Activated naive CD4-positive, alpha-beta T cell treated with anti-CD3 and anti-CD28 coated beads, Interleukin-2, amount 10 ng/mL, durations not matched to agents 7 days and 5 days (primary cell): ENCODE data around the gene GSTK1.
"Not testable (repeated sequence)": the region's sequence is repeated elsewhere in the genome, so short reads cannot be mapped to it uniquely, and the experiment has no call there.

Experiments
- CTCF ChIA-PET: fragments of 350-600 bp; sonication (Branson Sonifier 250); formaldehyde crosslinking; loops from one replicate; lab custom pipeline; 2021; ENCODE audit warnings: antibody characterized with exemption; lab: Charles Lee
- DNase-seq: peaks from one replicate; pipeline ENCODE4 v3.0.0-alpha.2; 2020
- H3K27ac Mint-ChIP-seq: one replicate; pipeline ENCODE4 v1.8.0; 2021; ENCODE audit warnings: mild to moderate bottlenecking, moderate library complexity, mixed read lengths
- H3K27me3 Mint-ChIP-seq: one replicate; pipeline ENCODE4 v1.8.0; 2021; ENCODE audit warnings: mild to moderate bottlenecking, mixed read lengths
- H3K36me3 Mint-ChIP-seq: one replicate; pipeline ENCODE4 v1.8.0; 2021; ENCODE audit warnings: mixed read lengths
- H3K4me1 Mint-ChIP-seq: one replicate; pipeline ENCODE4 v1.8.0; 2021; ENCODE audit warnings: mixed read lengths
- H3K4me3 Mint-ChIP-seq: one replicate; pipeline ENCODE4 v1.8.0; 2021; ENCODE audit warnings: mild to moderate bottlenecking, moderate library complexity, mixed read lengths
- H3K9me3 Mint-ChIP-seq: one replicate; pipeline ENCODE4 v1.8.0; 2021; ENCODE audit warnings: mixed read lengths

GSTK1 gene

DNA sequence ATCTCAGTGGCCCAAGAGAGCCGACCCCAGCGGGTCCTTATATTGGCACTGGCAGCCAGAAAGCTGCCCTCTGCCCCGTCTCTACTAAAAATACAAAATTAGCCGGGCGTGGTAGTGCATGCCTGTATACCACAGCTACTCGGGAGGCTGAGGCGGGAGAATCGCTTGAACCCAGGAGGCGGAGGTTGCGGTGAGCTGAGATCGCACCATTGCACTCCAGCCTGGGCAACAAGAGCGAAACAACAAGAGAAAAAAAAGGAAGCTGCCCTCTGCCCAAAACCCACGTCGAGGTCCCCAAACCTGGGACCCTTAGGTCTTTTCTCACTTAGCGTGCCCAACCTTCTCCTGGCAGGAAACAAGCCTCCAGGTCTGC lies 941 bp downstream of the GSTK1 start:
- H3K27me3 Mint-ChIP-seq, DNase-seq, H3K9me3 Mint-ChIP-seq: not testable (repeated sequence)
- peak overlapping the region; percentile 93 for H3K27ac Mint-ChIP-seq
- CTCF ChIA-PET, result interaction anchor here (1.1 to 3.5 kb wide), 7 partner anchors 9 to 35 kb away, joined by 3 to 22 read pairs (median 4); partner anchors contain the start of gene CASP2
- peaks cover 85% of the 10 kb centered on the region for H3K4me1 Mint-ChIP-seq
- peak overlapping the region; percentile 87 for H3K4me3 Mint-ChIP-seq
- H3K36me3 Mint-ChIP-seq, result peaks cover 52% of the 10 kb centered on the region

DNA sequence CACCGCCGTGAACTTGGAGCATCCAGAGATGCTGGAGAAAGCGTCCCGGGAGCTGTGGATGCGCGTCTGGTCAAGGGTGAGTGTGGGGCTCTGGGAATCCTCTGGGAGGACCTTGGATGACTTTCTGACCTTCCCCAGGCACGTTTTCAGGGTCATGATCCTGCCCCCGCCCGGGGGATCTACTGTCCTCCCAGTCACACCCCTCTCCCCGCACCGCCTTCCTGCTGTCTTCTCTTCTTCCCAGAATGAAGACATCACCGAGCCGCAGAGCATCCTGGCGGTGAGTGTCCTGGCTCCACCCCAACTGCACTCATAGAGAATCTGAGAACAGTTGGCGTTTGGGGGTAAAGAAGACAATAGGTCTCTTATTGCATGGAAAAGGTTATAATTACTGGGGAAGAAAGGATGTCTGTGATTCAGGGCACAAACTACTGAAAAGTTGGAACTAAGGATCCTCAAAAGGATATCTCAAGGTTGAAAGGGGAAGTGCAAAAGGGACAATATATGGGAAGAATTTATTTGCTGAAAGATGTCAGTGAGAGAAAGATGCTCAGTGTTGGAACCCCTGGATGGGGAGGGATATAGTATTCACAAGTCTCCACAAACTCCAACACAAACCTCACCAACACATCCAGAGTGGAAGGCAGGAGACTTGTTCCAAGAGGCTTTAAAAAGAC lies 1.9 kb downstream of the GSTK1 start:
- H3K27ac Mint-ChIP-seq, result peak overlapping the region; percentile 93
- DNase-seq, result no peak
- CTCF ChIA-PET, result interaction anchor here (1.1 to 3.5 kb wide), 5 partner anchors 10 to 34 kb away, joined by 3 to 22 read pairs (median 4); no protein-coding TSS in a partner anchor
- peak overlapping the region; percentile 87 for H3K4me3 Mint-ChIP-seq
- peaks cover 62% of the 10 kb centered on the region for H3K36me3 Mint-ChIP-seq
- H3K9me3 Mint-ChIP-seq, result peaks cover 2% of the 10 kb centered on the region
- H3K27me3 Mint-ChIP-seq, result no peaks in the 10 kb centered on the region
- H3K4me1 Mint-ChIP-seq, result peaks cover 85% of the 10 kb centered on the region

- CTCF ChIA-PET, result interaction anchor here (1.3 to 1.7 kb wide), 3 partner anchors 13 to 30 kb away, joined by 4 to 7 read pairs (median 5); no protein-coding TSS in a partner anchor
- H3K27me3 Mint-ChIP-seq, result peaks cover 4% of the 10 kb centered on the region
- no peak overlapping the region for H3K27ac Mint-ChIP-seq
- H3K4me3 Mint-ChIP-seq, result no peak overlapping the region
- H3K9me3 Mint-ChIP-seq, result no peaks in the 10 kb centered on the region
- DNase-seq, result no peak
- peaks cover 58% of the 10 kb centered on the region for H3K36me3 Mint-ChIP-seq
- peaks cover 61% of the 10 kb centered on the region for H3K4me1 Mint-ChIP-seq
Measured at GRCh38 chr7:143269251-143269650, 6.0 kb downstream of the GSTK1 start.

- Mint-ChIP-seq H3K27me3 (peaks cover 4% of the 10 kb centered on the region), H3K9me3 (no peaks in the 10 kb centered on the region), H3K27ac (no peak overlapping the region), H3K36me3 (peaks cover 43% of the 10 kb centered on the region), H3K4me3 (no peak overlapping the region), H3K4me1 (peaks cover 42% of the 10 kb centered on the region)
- DNase-seq, result no peak
- CTCF ChIA-PET, result interaction anchor here (1.5 kb wide), 1 partner anchor 31 kb away, joined by 4 read pairs; no protein-coding TSS in a partner anchor
Measured at GRCh38 chr7:143271240-143271639, 8.0 kb downstream of the GSTK1 start.

- peaks cover 4% of the 10 kb centered on the region for H3K27me3 Mint-ChIP-seq
- H3K36me3 Mint-ChIP-seq, result peaks cover 31% of the 10 kb centered on the region
- no peak overlapping the region for H3K4me3 Mint-ChIP-seq
- CTCF ChIA-PET, result interaction anchor here (1.1 to 1.5 kb wide), 2 partner anchors 32 to 33 kb away, joined by 3 to 4 read pairs; no protein-coding TSS in a partner anchor
- no peaks in the 10 kb centered on the region for H3K9me3 Mint-ChIP-seq
- no peak overlapping the region for H3K27ac Mint-ChIP-seq
- no peak for DNase-seq
- peaks cover 28% of the 10 kb centered on the region for H3K4me1 Mint-ChIP-seq
Measured at GRCh38 chr7:143272871-143273270, 9.6 kb downstream of the GSTK1 start.

DNA sequence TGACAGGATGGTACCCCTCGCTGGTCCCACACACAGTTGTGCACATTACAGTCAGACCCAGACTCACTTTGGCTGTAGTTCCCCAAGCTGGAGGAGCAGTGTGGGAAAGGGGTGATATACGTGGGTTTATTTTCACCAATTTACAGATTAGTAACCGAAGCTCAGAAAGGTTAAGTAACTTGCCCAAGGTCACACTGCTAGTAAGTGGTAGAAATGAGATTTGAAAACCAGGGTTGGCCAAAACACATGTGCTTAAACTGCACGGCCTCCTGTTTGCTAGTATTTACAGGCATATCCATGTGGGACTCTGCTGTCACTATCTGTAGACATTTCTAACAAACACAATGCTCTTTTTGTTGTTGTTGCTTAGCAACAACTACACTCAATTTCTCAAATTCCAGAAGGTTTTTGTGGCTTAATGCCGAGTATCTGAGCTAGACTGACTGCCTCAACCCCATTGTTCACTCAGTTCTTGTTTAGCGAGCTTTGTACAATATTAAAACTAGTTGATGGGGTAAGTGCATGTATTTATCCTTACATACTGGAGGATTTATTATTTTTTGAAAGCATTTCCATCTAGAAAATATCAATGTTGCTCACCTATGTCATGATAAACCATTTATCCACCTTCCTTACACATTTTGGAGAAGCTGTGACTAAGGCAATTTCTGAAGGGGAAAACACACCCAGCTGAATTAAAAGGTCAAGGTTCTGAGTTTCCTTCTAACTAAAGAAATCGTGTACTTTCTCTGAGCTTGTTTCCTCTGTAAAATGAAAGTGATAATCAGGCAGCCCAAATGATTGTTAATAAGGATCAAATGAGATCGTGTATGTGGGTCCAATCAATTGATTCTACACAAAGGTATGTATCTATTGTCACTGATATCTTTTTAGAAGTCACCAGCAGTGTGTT lies 16.2 kb downstream of the GSTK1 start:
- peaks cover 45% of the 10 kb centered on the region for H3K4me1 Mint-ChIP-seq
- DNase-seq, result no peak
- H3K27me3 Mint-ChIP-seq, result no peaks in the 10 kb centered on the region
- H3K4me3 Mint-ChIP-seq, result peak overlapping the region; percentile 66
- CTCF ChIA-PET, result interaction anchor here (0.6 to 1.9 kb wide), 12 partner anchors 9 to 941 kb away, joined by 3 to 13 read pairs (median 3); partner anchors contain the start of genes CASP2 and GSTK1
- H3K27ac Mint-ChIP-seq, result peak overlapping the region; percentile 86
- H3K9me3 Mint-ChIP-seq, result no peaks in the 10 kb centered on the region
- peaks cover 3% of the 10 kb centered on the region for H3K36me3 Mint-ChIP-seq

GRCh38 chr7:143280160-143280559 lies 16.9 kb downstream of the GSTK1 start:
- no peak for DNase-seq
- peaks cover 51% of the 10 kb centered on the region for H3K4me1 Mint-ChIP-seq
- no peaks in the 10 kb centered on the region for H3K9me3 Mint-ChIP-seq
- H3K27me3 Mint-ChIP-seq, result no peaks in the 10 kb centered on the region
- peak overlapping the region; percentile 66 for H3K4me3 Mint-ChIP-seq
- CTCF ChIA-PET, result interaction anchor here (0.9 to 1.9 kb wide), 10 partner anchors 8 to 40 kb away, joined by 3 to 13 read pairs (median 3); partner anchors contain the start of genes CASP2 and GSTK1
- peaks cover 3% of the 10 kb centered on the region for H3K36me3 Mint-ChIP-seq
- peak overlapping the region; percentile 86 for H3K27ac Mint-ChIP-seq

GRCh38 chr7:143280566-143280965 lies 17.3 kb downstream of the GSTK1 start:
- peak overlapping the region; percentile 66 for H3K4me3 Mint-ChIP-seq
- no peaks in the 10 kb centered on the region for H3K27me3 Mint-ChIP-seq
- H3K4me1 Mint-ChIP-seq, result peaks cover 55% of the 10 kb centered on the region
- no peaks in the 10 kb centered on the region for H3K9me3 Mint-ChIP-seq
- peak overlapping the region; percentile 86 for H3K27ac Mint-ChIP-seq
- H3K36me3 Mint-ChIP-seq, result peaks cover 3% of the 10 kb centered on the region
- DNase-seq, result no peak
- CTCF ChIA-PET, result interaction anchor here (1.0 to 1.9 kb wide), 5 partner anchors 11 to 40 kb away, joined by 3 to 13 read pairs (median 3); no protein-coding TSS in a partner anchor

GRCh38 chr7:143281529-143281928 lies 18.3 kb downstream of the GSTK1 start:
- CTCF ChIA-PET, result interaction anchor here (0.9 kb wide), 1 partner anchor 41 kb away, joined by 3 read pairs; no protein-coding TSS in a partner anchor
- Mint-ChIP-seq H3K9me3 (peaks cover 2% of the 10 kb centered on the region), H3K27ac (no peak overlapping the region), H3K27me3 (no peaks in the 10 kb centered on the region), H3K36me3 (peaks cover 3% of the 10 kb centered on the region), H3K4me1 (peaks cover 57% of the 10 kb centered on the region), H3K4me3 (no peak overlapping the region)
- no peak for DNase-seq

DNA sequence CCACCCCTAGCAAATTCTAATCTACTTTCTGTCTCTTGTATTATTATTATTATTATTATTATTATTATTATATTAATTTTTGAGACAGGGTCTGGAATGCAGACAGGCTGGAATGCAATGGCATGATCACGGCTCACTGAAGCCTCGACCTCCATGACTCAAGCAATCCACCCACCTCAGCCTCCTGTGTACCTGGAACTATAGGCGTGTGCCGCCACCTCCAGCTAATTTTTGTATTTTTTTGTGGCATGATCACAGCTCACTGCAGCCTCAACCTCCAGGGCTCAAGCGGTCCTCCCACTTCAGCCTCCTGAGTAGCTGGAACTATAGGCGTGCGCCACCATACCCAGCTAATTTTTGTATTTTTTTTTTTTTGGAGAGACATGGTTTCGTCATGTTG lies 18.9 kb downstream of the GSTK1 start:
- DNase-seq, result no peak
- no peak overlapping the region for H3K27ac Mint-ChIP-seq
- H3K9me3 Mint-ChIP-seq, result peaks cover 7% of the 10 kb centered on the region
- H3K4me3 Mint-ChIP-seq, result no peak overlapping the region
- CTCF ChIA-PET, result interaction anchor here (0.9 kb wide), 1 partner anchor 42 kb away, joined by 3 read pairs; no protein-coding TSS in a partner anchor
- peaks cover 63% of the 10 kb centered on the region for H3K4me1 Mint-ChIP-seq
- H3K36me3 Mint-ChIP-seq, result peaks cover 7% of the 10 kb centered on the region
- no peaks in the 10 kb centered on the region for H3K27me3 Mint-ChIP-seq

DNA sequence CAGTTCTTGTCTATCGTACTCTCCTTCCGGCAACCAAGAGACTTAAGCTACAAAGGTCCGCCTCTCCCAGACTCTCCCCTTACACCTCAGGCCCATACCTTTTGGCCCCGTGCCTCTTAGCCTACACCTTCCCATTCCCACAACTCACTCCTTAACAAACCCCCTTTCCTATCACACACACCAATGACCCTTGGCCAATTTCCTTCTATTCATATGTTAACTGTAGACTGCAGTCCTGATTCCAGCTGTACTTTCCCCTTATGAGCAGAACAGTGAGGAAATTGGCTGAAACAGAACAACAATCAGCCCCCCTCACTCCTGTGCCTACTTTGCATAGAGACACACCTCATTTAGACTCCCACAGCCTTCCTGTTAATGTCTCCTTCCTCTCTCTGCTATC lies 20.1 kb downstream of the GSTK1 start:
- CTCF ChIA-PET, result interaction anchor here (0.9 to 1.2 kb wide), 2 partner anchors 38 to 43 kb away, joined by 3 to 5 read pairs; no protein-coding TSS in a partner anchor
- H3K27ac Mint-ChIP-seq, result peak overlapping the region; percentile 76
- H3K27me3 Mint-ChIP-seq, result peaks cover 4% of the 10 kb centered on the region
- H3K4me1 Mint-ChIP-seq, result peaks cover 73% of the 10 kb centered on the region
- no peak for DNase-seq
- H3K4me3 Mint-ChIP-seq, result no peak overlapping the region
- peaks cover 11% of the 10 kb centered on the region for H3K9me3 Mint-ChIP-seq
- peaks cover 12% of the 10 kb centered on the region for H3K36me3 Mint-ChIP-seq

- Mint-ChIP-seq H3K27ac (peak within 1 kb of the TSS; percentile 76), H3K9me3 (peaks cover 11% of the 10 kb centered on the region), H3K36me3 (peaks cover 24% of the 10 kb centered on the region), H3K27me3 (peaks cover 4% of the 10 kb centered on the region), H3K4me3 (peak within 1 kb of the TSS; percentile 4), H3K4me1 (peaks cover 68% of the 10 kb centered on the region)
- CTCF ChIA-PET, result interaction anchor here (1.0 to 1.3 kb wide), 3 partner anchors 11 to 44 kb away, joined by 3 to 5 read pairs (median 4); no protein-coding TSS in a partner anchor
- no peak for DNase-seq
Measured at GRCh38 chr7:143284591-143285469, 21.6 kb downstream of the GSTK1 start, which contains the start of gene TMEM139. TSS of gene TMEM139 (plus strand) at chr7:143284958. CDS start at chr7:143285958, 1,000 bp downstream.

GRCh38 chr7:143285470-143285778 lies 22.2 kb downstream of the GSTK1 start:
- no peak for DNase-seq
- H3K27ac Mint-ChIP-seq, result no peak overlapping the region
- peaks cover 11% of the 10 kb centered on the region for H3K9me3 Mint-ChIP-seq
- H3K36me3 Mint-ChIP-seq, result peaks cover 28% of the 10 kb centered on the region
- H3K4me1 Mint-ChIP-seq, result peaks cover 67% of the 10 kb centered on the region
- peaks cover 4% of the 10 kb centered on the region for H3K27me3 Mint-ChIP-seq
- CTCF ChIA-PET, result interaction anchor here (1.0 to 1.3 kb wide), 3 partner anchors 11 to 45 kb away, joined by 3 to 4 read pairs (median 3); no protein-coding TSS in a partner anchor
- no peak overlapping the region for H3K4me3 Mint-ChIP-seq
